A549 (cell line): Measurements from ENCODE around the gene KIF1A.

ENCODE experiments used
- BHLHE40 ChIP-seq: IDR thresholded peaks from 2 replicates; pipeline ENCODE4 v1.6.1; 2012; ENCODE audit warnings: low read depth, low read length, inconsistent platforms
- CBX8 ChIP-seq: fragments of 200-600 bp; sonication (generic); IDR thresholded peaks from 2 replicates; pipeline ENCODE4 v1.6.1; 2016
- CEBPB ChIP-seq, 2 experiments: fragments of >200 bp in 1 of 2; sonication (Bioruptor Twin) in 1 of 2; formaldehyde crosslinking in 1 of 2; IDR thresholded peaks; 2 replicates each; pipeline ENCODE4 v1.6.1; 2012 to 2016
- CTCF ChIP-seq: fragments of >200 bp; sonication (Bioruptor Twin); formaldehyde crosslinking; IDR thresholded peaks from 3 replicates; pipeline ENCODE4 v1.5.1; 2016
- ESRRA ChIP-seq: fragments of 150-350 bp; IDR thresholded peaks from 2 replicates; pipeline ENCODE4 v1.6.1; 2014; ENCODE audit warnings: mild to moderate bottlenecking, low read length, borderline replicate concordance
- JUN ChIP-seq, 2 experiments: fragments of >200 bp; sonication (Bioruptor Twin); formaldehyde crosslinking; IDR thresholded peaks; 2 replicates in 1 of 2; 3 replicates in 1 of 2; pipeline ENCODE4 v1.6.1; 2016 to 2017
- POLR2A ChIP-seq: IDR thresholded peaks from 2 replicates; pipeline ENCODE4 v1.6.1; 2012; ENCODE audit warnings: mild to moderate bottlenecking, low read length

- no peak for TF ChIP-seq ESRRA
- TF ChIP-seq JUN (IDR thresholded peaks at IDR 0.05) = no peak
- TF ChIP-seq BHLHE40 = no peak
- TF ChIP-seq POLR2A = no peak
- no peak for TF ChIP-seq CEBPB (IDR thresholded peaks at IDR 0.05)
- TF ChIP-seq CBX8 = no peak
- TF ChIP-seq CTCF = no peak
Observed at GRCh38 chr2:240837621-240838020, 17.6 kb upstream of the KIF1A start.
